Muscle of arm (tissue), 14 donors: ENCODE data around the gene MPV17. TPM values are rescaled to one million over a fixed set of nuclear protein-coding genes. Genes with fewer than 3 reads are reported as not detected.
"Not testable (repeated sequence)": the region's sequence is repeated elsewhere in the genome, so short reads cannot be mapped to it uniquely, and the experiment has no call there.

Experiments used
- DNase-seq: peaks from one replicate; pipeline ENCODE4 v3.0.0-alpha.2; 2013
- long read RNA-seq, 11 donors: transcript quantifications; one replicate each; lab custom pipeline, GENCODE V29; 2026
- polyA plus RNA-seq, 12 donors: library from polyadenylated mRNA; unstranded; fragments of 120-200 nt; gene quantifications; one replicate each; pipeline ENCODE4 v1.2.1, GENCODE V29; 2013; ENCODE audit not compliant: insufficient read length in 12 of 12

Gene MPV17
- 10 to 100 TPM in 11 of 12 donors, not detected in 1; 37.8 to 89.1 (median 51.3) TPM for polyA plus RNA-seq
- long read RNA-seq, donor 1, transcript MPV17-201 (7 exons, 998 nt) = minor isoform, 8 of 46 reads
- long read RNA-seq, donor 1, transcript MPV17-203 (8 exons, 1,005 nt) = major isoform, 14 of 46 reads
- long read RNA-seq, donor 1, partial matches to known transcripts = 17 of 46 reads
- long read RNA-seq, donor 1, other reads (novel, unspliced or antisense) = 0 of 46 reads
- long read RNA-seq, donor 2, transcript MPV17-201 (7 exons, 998 nt) = minor isoform, 5 of 21 reads
- long read RNA-seq, donor 2, transcript MPV17-203 (8 exons, 1,005 nt) = major isoform, 9 of 21 reads
- long read RNA-seq, donor 2, partial matches to known transcripts = 6 of 21 reads
- long read RNA-seq, donor 2, other reads (novel, unspliced or antisense) = 0 of 21 reads
- long read RNA-seq, donor 3, transcript MPV17-203 (8 exons, 1,005 nt) = major isoform, 7 of 19 reads
- long read RNA-seq, donor 3, partial matches to known transcripts = 6 of 19 reads
- long read RNA-seq, donor 3, other reads (novel, unspliced or antisense) = 0 of 19 reads
- long read RNA-seq, donor 4, transcript MPV17-203 (8 exons, 1,005 nt) = major isoform, 5 of 9 reads
- long read RNA-seq, donor 4, partial matches to known transcripts = 0 of 9 reads
- long read RNA-seq, donor 4, other reads (novel, unspliced or antisense) = 0 of 9 reads
- long read RNA-seq, donor 5, transcript MPV17-203 (8 exons, 1,005 nt) = major isoform, 14 of 38 reads
- long read RNA-seq, donor 5, transcript MPV17-201 (7 exons, 998 nt) = minor isoform, 5 of 38 reads
- long read RNA-seq, donor 5, partial matches to known transcripts = 11 of 38 reads
- long read RNA-seq, donor 5, other reads (novel, unspliced or antisense) = 0 of 38 reads
- long read RNA-seq, donor 6, transcript MPV17-203 (8 exons, 1,005 nt) = major isoform, 5 of 7 reads
- long read RNA-seq, donor 6, partial matches to known transcripts = 0 of 7 reads
- long read RNA-seq, donor 6, other reads (novel, unspliced or antisense) = 0 of 7 reads
- long read RNA-seq, donor 7, transcript MPV17-203 (8 exons, 1,005 nt) = major isoform, 5 of 7 reads
- long read RNA-seq, donor 7, partial matches to known transcripts = 0 of 7 reads
- long read RNA-seq, donor 7, other reads (novel, unspliced or antisense) = 0 of 7 reads
- long read RNA-seq, donor 8, transcript MPV17-203 (8 exons, 1,005 nt) = major isoform, 18 of 40 reads
- long read RNA-seq, donor 8, partial matches to known transcripts = 15 of 40 reads
- long read RNA-seq, donor 8, other reads (novel, unspliced or antisense) = 0 of 40 reads
- long read RNA-seq, donor 9, transcript MPV17-203 (8 exons, 1,005 nt) = major isoform, 6 of 23 reads
- long read RNA-seq, donor 9, partial matches to known transcripts = 9 of 23 reads
- long read RNA-seq, donor 9, other reads (novel, unspliced or antisense) = 0 of 23 reads
- long read RNA-seq, donor 10, transcript MPV17-203 (8 exons, 1,005 nt) = major isoform, 14 of 31 reads
- long read RNA-seq, donor 10, partial matches to known transcripts = 9 of 31 reads
- long read RNA-seq, donor 10, other reads (novel, unspliced or antisense) = 0 of 31 reads
- long read RNA-seq, donor 11, partial matches to known transcripts = 13 of 20 reads
- long read RNA-seq, donor 11, other reads (novel, unspliced or antisense) = 0 of 20 reads

- DNase-seq = peak; percentile 90
Measured at GRCh38 chr2:27322766-27323595, at the start of gene MPV17. Gene MPV17, minus strand, starts transcription at chr2:27323097. Its CDS starts 580 bp downstream, at chr2:27322517.

- DNase-seq = peak; percentile 33
Measured at GRCh38 chr2:27370816-27371620, 48.1 kb upstream of the MPV17 start.

- peak; percentile 100 for DNase-seq
Measured at GRCh38 chr2:27370026-27370815, 47.3 kb upstream of the MPV17 start, which contains the start of the genes EIF2B4 and SNX17. Gene EIF2B4, minus strand, starts transcription at chr2:27370338. Its CDS starts 24 bp downstream, at chr2:27370314. Gene SNX17, plus strand, starts transcription at chr2:27370616. Its CDS starts 128 bp downstream, at chr2:27370744.

- no peak for DNase-seq
Measured at GRCh38 chr2:27369471-27370025, 46.7 kb upstream of the MPV17 start.

- no peak for DNase-seq
Measured at GRCh38 chr2:27363933-27364332, 41.0 kb upstream of the MPV17 start.

- DNase-seq = no peak
Measured at GRCh38 chr2:27362678-27363420, 40.0 kb upstream of the MPV17 start.

- DNase-seq = peak; percentile 96
Measured at GRCh38 chr2:27356382-27357181, 33.7 kb upstream of the MPV17 start, which contains the start of gene GTF3C2. Gene GTF3C2, minus strand, starts transcription at chr2:27356764. Its CDS starts 13,210 bp downstream, at chr2:27343554.

- no peak for DNase-seq
Measured at GRCh38 chr2:27356056-27356381, 33.1 kb upstream of the MPV17 start.

GRCh38 chr2:27354597-27354927 is 31.7 kb upstream of the MPV17 start:
- no peak for DNase-seq

- no peak for DNase-seq
Measured at GRCh38 chr2:27353762-27354596, 31.1 kb upstream of the MPV17 start.

GRCh38 chr2:27353386-27353761 is 30.5 kb upstream of the MPV17 start:
- DNase-seq = not testable (repeated sequence)

- DNase-seq = no peak
Measured at GRCh38 chr2:27351802-27352598, 29.1 kb upstream of the MPV17 start.

GRCh38 chr2:27350106-27350693 is 27.3 kb upstream of the MPV17 start:
- DNase-seq = no peak

GRCh38 chr2:27347641-27348040 is 24.7 kb upstream of the MPV17 start:
- no peak for DNase-seq
